ENCODE results near the gene NME8. TPM values are rescaled to one million over a fixed set of nuclear protein-coding genes. Genes with fewer than 3 reads are reported as not detected.

The NME8 gene
- total and polyA plus RNA-seq, 11 donors = 0.36 to 0.91 TPM; not detected in 9

GRCh38 chr7:37899712-37900247 lies 51.4 kb downstream of the NME8 start:
- TF ChIP-seq POLR2A (IDR thresholded peaks at IDR 0.05) (no peak), CTCF (IDR thresholded peaks at IDR 0.05) (no peak)
- WGBS, 4 donors = 68 to 79% (median 75%) methylated on average over 3 of the region's 3 CpGs
- intact Hi-C loops (cut with DNase I) = loop anchor here in 9 of 10 donors (2.0 to 10.0 kb wide), 6 partner anchors 208 to 418 kb away; no protein-coding TSS in a partner anchor
- ATAC-seq = no peak
- no peak overlapping the region for H3K27ac ChIP-seq
- no peak for DNase-seq
- H3K27me3 ChIP-seq = no peaks in the 10 kb centered on the region
- H3K4me1 ChIP-seq = peaks cover 0 to 17% (median 3%) of the 10 kb centered on the region in 12 donors
- H3K36me3 ChIP-seq = no peaks in the 10 kb centered on the region
- no peak overlapping the region for H3K4me3 ChIP-seq
- H3K9me3 ChIP-seq = no peaks in the 10 kb centered on the region

GRCh38 chr7:37901236-37901827 lies 52.9 kb downstream of the NME8 start:
- DNase-seq (no peak), ATAC-seq (peak in 3 of 4 donors; percentile 42 to 69 (median 52))
- H3K9me3 ChIP-seq = no peaks in the 10 kb centered on the region
- no peak overlapping the region for H3K4me3 ChIP-seq
- intact Hi-C loops (cut with DNase I) = loop anchor here in 9 of 10 donors (2.0 to 10.0 kb wide), 6 partner anchors 206 to 416 kb away; no protein-coding TSS in a partner anchor
- 18 to 21% (median 20%) methylated on average over 6 of the region's 6 CpGs for WGBS, 4 donors
- H3K36me3 ChIP-seq = peaks cover 0 to 3% (median 0%) of the 10 kb centered on the region in 9 donors
- no peak for TF ChIP-seq POLR2A (IDR thresholded peaks at IDR 0.05)
- TF ChIP-seq CTCF (IDR thresholded peaks at IDR 0.05) = peak; percentile 32 to 69 (median 50)
- H3K27ac ChIP-seq = no peak overlapping the region
- H3K27me3 ChIP-seq = no peaks in the 10 kb centered on the region
- H3K4me1 ChIP-seq = peaks cover 0 to 17% (median 3%) of the 10 kb centered on the region in 12 donors

GRCh38 chr7:37901890-37902524 lies 53.6 kb downstream of the NME8 start:
- DNase-seq (no peak), ATAC-seq (peak in 2 of 4 donors; percentile 20 to 50)
- no peaks in the 10 kb centered on the region for H3K9me3 ChIP-seq
- TF ChIP-seq CTCF (IDR thresholded peaks at IDR 0.05) (no peak), POLR2A (IDR thresholded peaks at IDR 0.05) (no peak)
- no peak overlapping the region for H3K4me3 ChIP-seq
- H3K36me3 ChIP-seq = peaks cover 0 to 9% (median 0%) of the 10 kb centered on the region in 9 donors
- 96 to 100% (median 97%) methylated on average over 2 of the region's 2 CpGs for WGBS, 4 donors
- H3K27me3 ChIP-seq = no peaks in the 10 kb centered on the region
- H3K27ac ChIP-seq = no peak overlapping the region
- H3K4me1 ChIP-seq = peaks cover 0 to 17% (median 3%) of the 10 kb centered on the region in 12 donors
- intact Hi-C loops (cut with DNase I) = loop anchor here in 9 of 10 donors (2.0 to 10.0 kb wide), 6 partner anchors 205 to 415 kb away; no protein-coding TSS in a partner anchor

- Histone ChIP-seq H3K4me1 (peaks cover 0 to 12% (median 0%) of the 10 kb centered on the region in 12 donors), H3K27me3 (no peaks in the 10 kb centered on the region), H3K9me3 (no peaks in the 10 kb centered on the region), H3K4me3 (no peak overlapping the region), H3K36me3 (peaks cover 0 to 22% (median 0%) of the 10 kb centered on the region in 9 donors), H3K27ac (no peak overlapping the region)
- 73 to 83% (median 79%) methylated on average over 1 of the region's 1 CpG for WGBS, 4 donors
- intact Hi-C loops (cut with DNase I) = loop anchor here in 2 of 10 donors (10.0 kb wide), 1 partner anchor 406 kb away; no protein-coding TSS in a partner anchor
- TF ChIP-seq CTCF (IDR thresholded peaks at IDR 0.05) (no peak), POLR2A (IDR thresholded peaks at IDR 0.05) (no peak)
- no peak for DNase-seq
- no peak for ATAC-seq
These were observed 59.9 kb downstream of the NME8 start for GRCh38 chr7:37908221-37908788.
